GM18858 (cell line): ENCODE data around the gene UGT2B17.
A peak's percentile ranks its signal among the peaks of the same experiment; 100 is the strongest.
"Not testable (repeated sequence)": the region's sequence is repeated elsewhere in the genome, so short reads cannot be mapped to it uniquely, and the experiment has no call there.

Experiments used
- ATAC-seq: cut with Tn5 transposase; IDR thresholded peaks from one replicate; pipeline ENCODE4 v1.9.1; 2021; ENCODE audit not compliant: unreplicated experiment

Gene UGT2B17

DNA sequence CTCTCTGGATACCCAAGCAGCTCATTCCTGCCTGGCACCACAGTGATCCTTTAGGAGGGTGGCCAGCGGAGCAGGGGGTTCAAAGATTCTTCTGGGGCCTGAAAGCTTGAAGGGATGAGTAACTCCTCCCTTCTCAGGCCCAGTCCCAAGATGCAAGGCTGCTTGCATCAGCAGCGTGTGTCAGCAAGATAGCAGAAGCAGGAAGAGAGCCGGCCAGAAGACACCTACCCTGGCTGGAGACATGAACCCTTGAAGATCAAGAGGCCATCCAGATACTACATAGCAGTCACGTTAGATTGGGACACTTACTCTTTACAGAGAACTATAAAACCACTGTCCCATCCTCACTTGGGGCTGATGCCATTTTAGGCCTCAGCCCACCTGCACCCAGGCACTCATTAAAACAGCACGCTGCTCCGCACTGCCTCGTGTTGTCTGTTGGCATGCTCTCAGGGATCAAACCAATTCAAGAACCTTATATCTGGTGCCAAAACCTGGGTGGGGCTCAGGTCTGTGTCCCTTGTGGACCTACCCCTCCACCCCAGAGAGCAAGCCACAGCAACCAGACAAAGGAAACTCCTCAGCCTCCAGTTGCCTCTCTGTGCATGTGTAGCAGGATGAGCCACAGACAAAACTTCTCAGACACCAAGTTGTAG is 6.5 kb downstream of the UGT2B17 start:
- ATAC-seq: peak; percentile 32

DNA sequence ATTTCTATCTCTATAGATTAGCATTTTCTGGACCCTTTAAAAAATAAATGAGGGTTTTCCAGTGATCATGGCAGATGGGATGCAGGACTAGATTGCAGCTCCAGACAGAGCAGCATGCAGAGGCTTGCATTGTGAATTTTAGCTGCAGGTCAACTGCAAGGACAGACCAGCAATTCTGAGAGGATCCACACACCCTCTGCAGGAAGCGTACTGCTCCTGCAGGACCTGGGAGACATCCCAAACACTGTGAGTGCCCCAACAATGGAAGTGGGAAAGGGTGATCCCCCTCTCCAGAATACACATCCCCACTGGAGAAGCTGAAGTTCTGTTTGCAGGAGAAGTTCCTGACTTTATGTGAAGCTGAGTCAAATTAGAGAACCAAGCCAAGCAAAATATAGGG is 7.1 kb downstream of the UGT2B17 start:
- peak; percentile 6 for ATAC-seq

DNA sequence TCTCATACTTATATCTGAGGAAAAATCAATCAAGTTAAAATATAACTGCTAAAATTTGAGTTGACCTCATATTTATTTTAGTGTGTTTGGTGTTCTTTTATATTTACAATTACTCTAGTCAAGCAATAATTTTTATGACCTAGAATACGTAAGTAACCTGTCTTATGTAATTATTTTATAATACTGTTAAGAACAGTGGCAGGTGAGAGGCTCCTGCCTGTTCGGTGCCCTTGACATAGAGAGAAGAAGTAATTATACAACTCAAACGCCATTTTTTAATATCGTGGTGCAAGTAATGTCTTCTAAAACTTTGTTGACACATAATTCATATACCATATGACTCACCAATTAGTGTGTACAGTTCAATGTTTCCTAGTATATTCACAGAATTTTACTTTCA is 7.6 kb downstream of the UGT2B17 start:
- ATAC-seq: not testable (repeated sequence)

DNA sequence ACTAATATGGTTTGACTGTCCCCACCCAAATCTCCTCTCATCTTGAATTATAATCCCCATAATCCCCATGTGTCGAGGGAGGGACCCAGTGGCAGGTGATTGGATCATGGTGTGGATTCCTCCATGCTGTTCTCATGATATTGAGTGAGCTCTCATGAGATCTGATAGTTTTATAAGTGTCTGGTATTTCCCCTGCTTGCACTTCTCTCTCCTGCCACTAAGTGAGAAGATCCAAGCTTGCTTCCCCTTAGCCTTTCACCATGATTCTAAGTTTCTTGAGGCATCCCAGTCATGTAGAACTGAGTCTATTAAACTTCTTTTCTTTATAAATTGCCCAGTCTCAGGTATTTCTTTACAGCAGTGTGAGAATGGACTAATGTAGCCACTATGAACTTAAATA is 9.8 kb downstream of the UGT2B17 start:
- not testable (repeated sequence) for ATAC-seq

DNA sequence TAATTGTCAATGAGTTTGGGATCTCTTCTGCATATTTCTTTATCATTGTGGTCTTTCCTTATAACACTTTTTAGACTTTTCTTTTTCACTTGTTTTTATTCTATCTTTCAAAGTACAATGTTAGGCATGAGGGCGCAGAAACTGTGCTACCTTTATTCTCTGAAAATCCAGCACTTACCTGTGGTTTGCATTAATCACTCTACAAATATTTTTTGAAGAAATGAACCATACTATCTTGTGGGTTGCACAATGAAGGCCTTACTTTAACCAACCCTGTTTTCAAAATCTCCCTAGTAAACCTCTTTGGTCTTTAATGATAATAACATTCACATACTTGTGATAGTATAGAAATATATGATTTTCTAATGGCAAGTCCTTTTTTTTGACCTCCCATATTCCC is 11.0 kb downstream of the UGT2B17 start:
- not testable (repeated sequence) for ATAC-seq

DNA sequence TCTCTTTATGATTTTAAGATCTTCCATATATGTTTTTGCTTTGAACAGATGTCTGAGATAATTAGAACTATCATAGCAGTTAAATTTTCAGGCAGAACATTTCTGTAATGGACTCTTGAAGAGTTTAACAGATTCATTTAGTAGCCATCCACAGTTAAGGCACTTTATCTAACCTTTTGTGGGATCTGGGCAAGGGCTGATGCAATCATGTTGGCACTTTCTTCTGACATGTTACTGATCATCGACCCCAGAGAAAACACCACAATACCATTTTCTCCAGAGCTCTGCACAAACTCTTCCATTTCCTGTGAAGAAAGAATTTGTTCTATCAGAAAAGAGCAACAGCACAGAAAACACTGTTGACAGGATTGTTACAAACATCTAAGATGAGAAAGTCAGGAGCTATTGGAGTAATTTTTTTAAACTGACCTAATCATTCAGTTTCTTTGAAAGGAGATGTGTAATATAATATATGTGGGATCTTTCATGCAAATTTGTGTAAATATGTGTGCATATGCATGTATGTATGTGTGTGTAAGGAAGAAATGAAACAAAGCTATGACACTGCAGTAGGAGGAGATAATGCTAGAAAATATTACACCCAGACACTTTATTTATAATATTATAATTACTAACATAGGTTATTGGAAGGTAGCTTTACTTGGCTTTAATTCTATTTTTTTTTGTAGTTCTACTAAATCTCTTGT is 15.6 kb downstream of the UGT2B17 start:
- not testable (repeated sequence) for ATAC-seq

DNA sequence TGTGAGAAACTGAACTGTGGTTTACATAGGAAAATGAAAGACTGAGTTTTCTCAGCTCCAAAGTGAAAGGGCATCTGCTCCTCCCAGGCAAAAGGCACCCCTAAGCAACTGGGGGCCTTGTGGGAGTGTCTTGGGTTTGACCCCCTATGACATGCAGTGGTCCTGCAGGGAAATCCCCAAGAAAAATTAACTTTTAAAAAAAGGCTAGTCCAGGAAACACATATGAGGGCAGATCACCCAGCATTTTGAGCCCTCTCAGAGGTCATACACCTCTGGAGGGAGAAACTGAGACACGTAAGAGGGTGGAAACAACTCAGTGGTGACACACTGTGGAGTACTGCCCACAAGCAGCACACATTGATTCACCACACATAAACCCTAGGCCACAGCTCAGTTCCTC is 22.3 kb downstream of the UGT2B17 start:
- ATAC-seq: not testable (repeated sequence)

DNA sequence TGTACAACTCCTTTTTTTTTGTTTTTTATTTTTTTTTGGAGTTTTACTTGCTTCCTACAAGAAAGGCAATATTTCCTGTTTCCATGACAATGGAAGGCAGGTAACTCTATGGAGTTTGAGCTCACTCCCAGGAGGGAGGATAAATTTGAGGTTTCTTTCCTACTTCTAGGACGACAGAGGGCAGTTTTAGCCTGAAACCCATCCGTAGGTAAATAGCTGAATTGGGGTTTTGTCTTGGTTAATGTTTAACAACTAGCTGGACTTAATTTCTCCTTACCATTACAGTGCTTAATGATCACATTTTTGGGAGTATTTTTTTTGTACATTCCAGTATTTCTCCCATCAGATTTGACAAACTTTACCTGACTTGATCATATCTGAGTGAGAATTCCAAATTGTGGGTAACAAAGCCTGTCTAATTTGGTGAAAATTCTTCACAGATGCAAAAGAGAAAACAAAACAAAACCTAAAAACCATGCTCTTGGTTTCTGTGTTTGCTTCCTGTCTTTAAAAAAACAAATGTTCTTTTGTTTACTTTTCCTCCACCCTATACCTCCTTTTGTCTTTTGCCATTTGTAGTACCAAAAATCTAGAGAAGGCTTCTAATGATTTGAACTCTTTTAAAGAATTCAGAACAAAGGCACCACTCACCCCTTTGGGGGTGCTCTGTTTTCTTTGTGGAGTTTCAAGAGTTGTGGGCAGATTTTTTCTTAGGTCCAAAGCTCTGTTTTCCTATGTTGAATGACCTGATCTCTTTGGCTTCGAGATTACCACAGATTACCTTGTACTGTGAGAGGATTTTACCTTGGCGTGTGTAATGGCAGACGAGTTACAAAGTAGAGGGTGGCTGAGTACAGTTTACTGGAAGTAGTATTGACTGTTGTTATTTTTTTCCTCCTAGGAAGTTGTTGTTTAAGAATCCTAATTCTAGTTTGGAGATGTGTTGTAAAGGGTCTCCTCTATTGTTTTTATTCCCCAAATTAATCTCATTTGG is 23.0 kb downstream of the UGT2B17 start:
- peak; percentile 73 for ATAC-seq

DNA sequence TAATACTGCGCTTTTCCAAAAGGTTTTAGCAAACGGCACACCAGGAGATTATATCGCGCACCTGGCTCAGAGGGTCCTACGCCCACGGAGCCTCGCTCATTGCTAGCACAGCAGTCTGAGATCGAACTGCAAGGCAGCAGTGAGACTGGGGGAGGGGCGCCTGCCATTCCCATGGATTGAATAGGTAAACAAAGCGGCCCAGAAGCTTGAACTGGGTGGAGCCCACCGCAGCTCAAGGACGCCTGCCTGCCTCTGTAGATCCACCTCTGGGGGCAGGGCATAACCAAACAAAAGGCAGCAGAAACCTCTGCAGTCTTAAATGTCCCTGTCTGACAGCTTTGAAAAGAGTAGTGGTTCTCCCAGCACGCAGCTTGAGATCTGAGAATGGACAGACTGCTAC is 33.4 kb downstream of the UGT2B17 start:
- not testable (repeated sequence) for ATAC-seq

DNA sequence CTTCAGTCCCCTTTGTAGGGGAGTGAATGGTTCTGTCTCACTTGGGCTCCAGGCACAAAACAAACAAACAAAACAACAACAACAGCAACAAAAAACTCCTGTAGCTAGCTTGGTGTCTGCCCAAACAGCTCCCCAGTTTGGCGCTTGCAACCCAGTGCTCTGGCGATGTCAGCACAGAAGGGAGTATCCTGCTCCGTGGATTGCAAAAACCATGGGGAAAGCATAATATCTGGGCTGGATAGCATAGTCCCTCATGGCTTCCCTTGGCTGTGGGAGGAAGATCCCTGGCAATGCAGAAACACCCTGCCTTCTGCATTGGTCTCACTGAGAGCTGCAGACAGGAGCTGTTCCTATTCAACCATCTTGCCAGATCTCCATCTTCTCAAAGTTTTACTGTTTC is 39.7 kb downstream of the UGT2B17 start:
- no peak for ATAC-seq

DNA sequence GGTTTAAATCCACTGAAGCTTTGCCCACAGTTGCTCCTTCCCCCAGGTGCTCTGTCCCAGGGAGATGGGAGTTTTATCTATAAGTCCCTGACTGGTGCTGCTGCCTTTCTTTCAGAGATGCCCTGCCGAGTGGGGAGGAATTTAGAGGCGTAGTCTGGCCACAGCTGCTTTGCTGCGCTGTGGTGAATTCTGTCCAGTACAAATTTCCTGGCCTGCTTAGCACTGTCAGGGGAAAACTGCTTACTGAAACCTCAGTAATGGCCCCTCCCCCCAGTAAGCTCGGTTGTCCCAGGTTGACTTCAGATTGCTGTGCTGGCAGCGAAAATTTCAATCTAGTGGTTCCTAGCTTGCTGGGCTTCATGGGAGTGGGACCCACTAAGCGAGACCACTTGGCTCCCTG is 40.1 kb downstream of the UGT2B17 start:
- ATAC-seq: no peak

DNA sequence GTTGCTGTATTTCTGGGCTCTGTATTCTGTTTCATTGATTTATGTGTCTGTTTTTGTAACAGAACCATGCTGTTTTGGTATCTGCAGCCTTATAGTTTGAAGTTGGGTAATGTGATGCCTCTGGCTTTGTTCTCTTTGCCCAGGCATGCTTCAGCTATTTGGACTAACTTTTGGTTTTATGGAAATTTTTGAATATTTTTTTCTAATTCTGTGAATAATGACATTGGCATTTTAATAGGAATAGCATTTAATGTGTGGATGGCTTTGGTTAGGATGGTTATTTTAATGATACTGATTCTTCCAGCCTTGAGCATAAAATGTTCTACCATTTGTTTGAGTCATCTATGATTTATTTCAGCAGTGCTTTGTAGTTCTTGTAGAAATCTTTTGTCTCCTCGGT is 53.9 kb downstream of the UGT2B17 start:
- ATAC-seq: not testable (repeated sequence)

DNA sequence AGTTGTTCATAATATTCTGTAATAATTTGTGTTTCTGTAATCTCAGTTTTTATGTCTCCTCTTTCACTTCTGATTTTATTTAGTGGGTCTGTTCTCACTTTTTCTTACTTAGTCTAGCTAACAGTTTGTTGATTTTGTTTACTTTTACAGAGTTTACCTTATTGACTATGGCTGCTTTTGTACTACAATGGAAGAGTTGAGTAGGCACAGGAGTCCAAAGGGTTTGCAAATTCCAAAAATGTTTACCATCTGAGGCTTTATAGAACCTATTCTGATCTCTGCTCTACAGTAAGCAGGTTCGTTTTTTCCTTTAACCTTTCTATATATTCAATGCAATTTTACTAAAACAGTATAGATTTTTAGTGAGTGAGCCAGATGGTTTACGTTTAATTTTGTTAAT is 55.1 kb downstream of the UGT2B17 start:
- ATAC-seq: no peak

DNA sequence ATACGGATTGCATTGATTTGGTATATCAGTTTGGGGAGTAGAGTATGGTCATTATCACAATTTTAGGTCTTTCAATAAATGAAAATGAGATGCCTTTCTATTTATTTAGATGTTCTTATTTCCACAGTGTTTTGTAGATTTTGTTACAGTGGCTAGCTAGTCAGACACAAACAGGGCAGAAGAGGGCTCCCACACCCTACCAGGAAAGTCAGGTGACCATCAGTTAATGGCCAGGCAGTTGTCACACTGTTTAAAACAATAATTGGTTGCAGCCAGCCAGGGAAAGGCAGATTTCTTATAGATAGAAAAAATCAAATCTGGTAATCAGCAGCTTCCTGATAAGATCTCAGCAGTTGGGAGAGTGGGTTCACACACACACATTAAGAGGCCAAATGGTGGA is 57.2 kb downstream of the UGT2B17 start:
- no peak for ATAC-seq

DNA sequence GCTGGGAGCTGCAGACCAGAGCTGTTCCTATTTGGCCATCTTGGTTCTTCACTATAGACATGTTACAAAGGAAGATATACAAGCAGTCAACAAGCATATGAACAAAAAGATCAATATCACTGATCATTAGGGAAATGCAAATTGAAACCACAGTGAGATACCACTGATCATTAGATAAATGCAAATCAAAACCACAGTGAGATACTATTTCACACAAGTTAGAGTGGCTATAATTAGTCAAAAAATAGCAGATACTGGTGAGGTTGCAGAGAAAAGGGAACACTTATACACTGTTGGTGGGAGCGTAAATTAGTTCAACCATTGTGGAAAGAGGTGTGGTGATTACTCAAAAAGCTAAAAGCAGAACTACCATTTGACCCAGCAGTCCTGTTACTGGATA is 70.7 kb downstream of the UGT2B17 start:
- peak; percentile 61 for ATAC-seq

DNA sequence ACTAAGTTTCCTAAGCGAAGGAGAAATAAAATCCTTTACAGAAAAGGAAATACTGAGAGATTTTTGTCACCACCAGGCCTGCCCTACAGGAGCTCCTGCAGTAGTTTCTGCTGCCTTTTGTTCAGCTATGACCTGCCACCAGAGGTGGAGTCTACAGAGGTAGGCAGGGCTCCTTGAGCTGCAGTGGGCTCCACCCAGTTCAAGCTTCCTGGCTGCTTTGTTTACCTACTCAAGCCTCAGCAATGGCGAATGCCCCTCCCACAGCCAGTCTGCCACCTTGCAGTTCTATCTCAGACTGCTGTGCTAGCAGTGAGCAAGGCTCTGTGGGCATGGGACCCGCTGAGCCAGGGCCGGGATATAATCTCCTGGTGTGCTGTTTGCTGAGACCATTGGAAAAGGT is 71.3 kb downstream of the UGT2B17 start:
- ATAC-seq: not testable (repeated sequence)

DNA sequence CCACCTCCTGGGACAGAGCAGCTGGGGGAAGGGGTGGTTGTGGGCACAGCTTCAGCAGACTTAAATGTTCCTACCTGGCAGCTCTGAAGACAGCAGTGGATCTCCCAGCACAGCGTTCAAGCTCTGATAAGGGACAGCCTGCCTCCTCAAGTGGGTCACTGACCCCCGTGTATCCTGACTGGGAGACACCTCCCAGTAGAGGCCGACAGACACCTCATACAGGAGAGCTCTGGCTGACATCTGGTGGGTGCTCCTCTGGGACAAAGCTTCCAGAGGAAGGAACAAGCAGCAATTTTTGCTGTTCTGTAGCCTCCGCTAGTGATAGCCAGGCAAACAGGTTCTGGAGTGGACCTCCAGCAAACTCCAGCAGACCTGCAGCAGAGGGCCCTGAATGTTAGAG is 72.7 kb downstream of the UGT2B17 start:
- not testable (repeated sequence) for ATAC-seq

DNA sequence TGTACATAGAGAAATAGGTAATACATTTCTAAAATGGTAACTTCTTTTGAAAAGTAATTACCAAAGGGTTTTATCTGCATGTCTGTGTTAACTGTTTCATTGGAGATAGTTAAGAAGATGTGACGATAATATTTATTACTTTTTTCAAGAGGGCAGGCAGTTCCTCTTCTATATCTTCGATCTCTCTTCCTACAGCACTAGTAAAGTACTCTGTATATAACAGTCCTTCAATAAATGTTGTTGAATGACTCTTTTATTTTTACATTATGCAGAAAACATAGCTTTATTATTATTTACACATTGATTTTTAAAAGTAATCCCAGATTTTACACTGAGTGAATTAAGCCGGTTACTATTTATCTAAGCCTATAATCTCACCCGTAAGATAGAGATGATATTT is 77.1 kb downstream of the UGT2B17 start:
- no peak for ATAC-seq

DNA sequence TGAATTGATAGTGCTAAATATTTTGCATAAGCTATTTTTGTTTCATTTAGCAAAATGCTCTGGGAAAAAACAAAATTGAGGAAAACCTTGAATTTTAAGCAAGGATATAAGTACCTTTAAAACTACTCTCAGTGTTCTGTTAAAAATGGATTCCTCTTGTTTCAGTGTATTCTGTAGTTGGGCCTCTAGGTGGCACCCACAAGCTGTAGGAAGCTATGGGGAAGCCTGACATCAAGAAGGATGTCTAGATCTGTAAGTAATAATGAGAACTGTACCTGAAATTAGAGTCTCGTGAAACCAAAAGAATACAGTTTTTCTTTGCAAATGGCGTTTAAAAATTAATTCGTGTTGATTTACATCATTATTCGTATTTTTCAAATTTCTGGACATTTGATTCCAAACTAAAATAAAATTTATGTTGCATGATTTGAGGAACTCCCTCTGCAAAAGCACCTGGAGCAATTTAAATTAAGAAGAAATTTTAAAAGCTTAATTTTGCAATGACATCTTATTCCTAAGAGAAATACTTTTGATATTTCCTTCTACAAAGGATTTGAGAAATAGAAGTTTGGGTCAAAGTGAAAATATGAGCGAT is 77.6 kb downstream of the UGT2B17 start:
- ATAC-seq: peak; percentile 91

DNA sequence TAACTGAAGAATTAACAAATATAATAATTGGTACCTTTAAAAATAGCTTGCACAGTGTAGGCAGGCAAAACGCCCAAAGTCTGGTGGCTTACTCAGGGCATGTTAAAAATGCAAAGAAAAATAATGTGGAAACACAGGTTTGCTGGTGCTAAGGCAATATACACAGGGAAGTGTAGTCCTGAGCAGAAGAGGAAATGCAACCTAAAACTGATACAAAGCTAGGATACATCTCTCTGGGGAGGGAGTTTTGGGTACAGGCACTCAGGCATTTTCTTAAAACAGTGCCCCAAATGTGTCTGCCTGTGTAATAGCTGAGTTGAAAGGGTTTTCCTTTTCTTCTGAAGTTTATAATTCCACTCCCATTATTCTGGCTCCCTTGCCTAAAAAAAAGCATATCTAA is 81.4 kb downstream of the UGT2B17 start:
- ATAC-seq: no peak

DNA sequence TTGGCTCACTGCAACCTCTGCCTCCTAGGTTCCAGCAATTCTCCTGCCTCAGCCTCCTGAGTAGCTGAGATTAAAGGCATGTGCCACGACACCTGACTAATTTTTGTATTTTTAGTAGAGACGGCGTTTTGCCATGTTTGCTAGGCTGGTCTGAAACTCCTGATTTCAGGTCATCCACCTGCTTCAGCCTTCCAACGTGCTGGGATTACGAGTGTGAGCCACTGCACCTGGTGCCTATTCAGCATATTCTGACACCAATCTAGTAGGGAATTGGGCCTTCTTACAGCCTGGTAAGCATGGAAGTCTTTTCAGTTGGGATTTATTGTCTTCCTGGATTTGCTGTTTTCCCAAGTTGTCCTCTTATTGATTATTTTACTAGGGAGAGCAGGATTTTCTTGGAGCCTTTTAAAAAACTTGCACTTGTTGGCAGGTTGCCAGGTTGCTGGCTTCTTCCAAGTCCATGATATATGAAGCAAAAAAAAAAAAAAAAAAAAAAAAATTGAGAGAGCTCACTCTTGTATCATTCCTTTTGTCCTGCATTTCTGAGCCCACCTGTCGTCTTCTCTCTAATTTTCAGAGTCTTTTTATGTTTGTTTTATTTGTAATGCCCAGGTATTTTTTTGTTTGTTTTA is 85.2 kb downstream of the UGT2B17 start:
- ATAC-seq: no peak
